Measurements from ENCODE around the gene PADI1. TPM values are rescaled to one million over a fixed set of nuclear protein-coding genes. Genes with fewer than 3 reads are reported as not detected.

Gene PADI1
- total RNA-seq, 1 donor from 2014 or later = 0.70 TPM

DNA sequence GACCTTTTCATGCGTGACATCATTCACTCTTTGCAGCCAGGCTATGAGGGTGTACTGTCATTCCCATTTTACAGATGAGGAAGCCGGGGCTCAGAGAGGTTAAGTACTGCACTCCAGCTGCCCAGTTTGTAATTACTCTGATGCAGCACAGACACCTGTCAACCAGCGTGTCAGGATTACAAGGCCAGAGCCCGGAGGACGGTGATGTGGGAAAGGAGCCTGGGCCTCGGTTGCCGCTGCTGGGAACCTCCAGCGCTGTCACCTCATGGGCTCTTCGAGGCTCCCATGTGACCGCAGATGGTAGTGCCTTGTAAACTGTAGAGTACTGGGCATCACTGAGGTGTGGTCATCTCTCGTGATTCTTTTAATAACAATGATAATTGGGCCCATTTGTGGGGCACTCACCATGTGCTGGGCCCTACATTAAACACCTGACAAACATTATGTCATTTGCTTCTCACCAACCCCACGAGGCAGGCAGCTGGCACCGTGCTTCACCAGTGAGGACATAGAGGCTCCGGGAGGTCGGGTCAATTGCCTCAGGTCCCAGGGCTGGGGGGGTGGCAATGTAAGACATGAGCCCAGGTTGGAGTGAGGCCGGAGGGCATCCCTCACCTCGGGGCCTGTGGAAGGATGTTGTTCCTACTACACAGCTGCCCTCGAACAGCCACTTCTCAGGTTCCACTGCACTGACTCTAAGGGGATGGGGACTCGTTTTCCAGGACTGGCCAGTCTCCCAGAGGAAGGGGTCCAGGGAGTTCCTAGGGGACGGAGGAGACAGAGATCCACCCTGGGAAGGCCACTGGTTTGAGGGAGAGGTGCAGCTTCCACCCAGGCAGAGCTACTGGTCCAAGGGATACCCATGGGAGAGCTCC, 42.8 kb upstream of the PADI1 start:
- H3K4me1 Mint-ChIP-seq (ENCODE audit: low read depth) = peaks cover 7% of the 10 kb centered on the region
- no peak for DNase-seq (ENCODE audit: low spot score)
- TF ChIP-seq, protein P1, sequence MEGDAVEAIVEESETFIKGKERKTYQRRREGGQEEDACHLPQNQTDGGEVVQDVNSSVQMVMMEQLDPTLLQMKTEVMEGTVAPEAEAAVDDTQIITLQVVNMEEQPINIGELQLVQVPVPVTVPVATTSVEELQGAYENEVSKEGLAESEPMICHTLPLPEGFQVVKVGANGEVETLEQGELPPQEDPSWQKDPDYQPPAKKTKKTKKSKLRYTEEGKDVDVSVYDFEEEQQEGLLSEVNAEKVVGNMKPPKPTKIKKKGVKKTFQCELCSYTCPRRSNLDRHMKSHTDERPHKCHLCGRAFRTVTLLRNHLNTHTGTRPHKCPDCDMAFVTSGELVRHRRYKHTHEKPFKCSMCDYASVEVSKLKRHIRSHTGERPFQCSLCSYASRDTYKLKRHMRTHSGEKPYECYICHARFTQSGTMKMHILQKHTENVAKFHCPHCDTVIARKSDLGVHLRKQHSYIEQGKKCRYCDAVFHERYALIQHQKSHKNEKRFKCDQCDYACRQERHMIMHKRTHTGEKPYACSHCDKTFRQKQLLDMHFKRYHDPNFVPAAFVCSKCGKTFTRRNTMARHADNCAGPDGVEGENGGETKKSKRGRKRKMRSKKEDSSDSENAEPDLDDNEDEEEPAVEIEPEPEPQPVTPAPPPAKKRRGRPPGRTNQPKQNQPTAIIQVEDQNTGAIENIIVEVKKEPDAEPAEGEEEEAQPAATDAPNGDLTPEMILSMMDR (IDR thresholded peaks at IDR 0.05) = no peak

GRCh38 chr1:17162941-17163340, 42.0 kb upstream of the PADI1 start:
- DNase-seq (ENCODE audit: low spot score) = no peak

More for the DNA sequence above, 42.8 kb upstream of the PADI1 start:
- Mint-ChIP-seq H3K27me3 (ENCODE audit: low read depth) (no peaks in the 10 kb centered on the region), H3K36me3 (ENCODE audit: low read depth) (no peaks in the 10 kb centered on the region), H3K9me3 (ENCODE audit: low read depth) (no peaks in the 10 kb centered on the region), H3K27ac (ENCODE audit: unreplicated experiment) (no peak overlapping the region), H3K4me3 (ENCODE audit: unreplicated experiment) (no peak overlapping the region)

GRCh38 chr1:17163371-17163770, 41.6 kb upstream of the PADI1 start:
- H3K4me1 Mint-ChIP-seq (ENCODE audit: low read depth) = peaks cover 19% of the 10 kb centered on the region
- H3K27ac Mint-ChIP-seq (ENCODE audit: unreplicated experiment) = no peak overlapping the region
- H3K27me3 Mint-ChIP-seq (ENCODE audit: low read depth) = no peaks in the 10 kb centered on the region
- no peak for DNase-seq (ENCODE audit: low spot score)
- TF ChIP-seq, protein P1 (IDR thresholded peaks at IDR 0.05) = no peak
- no peaks in the 10 kb centered on the region for H3K9me3 Mint-ChIP-seq (ENCODE audit: low read depth)
- H3K36me3 Mint-ChIP-seq (ENCODE audit: low read depth) = no peaks in the 10 kb centered on the region
- no peak overlapping the region for H3K4me3 Mint-ChIP-seq (ENCODE audit: unreplicated experiment)

More at GRCh38 chr1:17162941-17163340, 42.0 kb upstream of the PADI1 start:
- Mint-ChIP-seq H3K4me3 (ENCODE audit: unreplicated experiment) (no peak overlapping the region), H3K27ac (ENCODE audit: unreplicated experiment) (no peak overlapping the region), H3K36me3 (ENCODE audit: low read depth) (no peaks in the 10 kb centered on the region), H3K4me1 (ENCODE audit: low read depth) (peaks cover 14% of the 10 kb centered on the region), H3K27me3 (ENCODE audit: low read depth) (no peaks in the 10 kb centered on the region), H3K9me3 (ENCODE audit: low read depth) (no peaks in the 10 kb centered on the region)
- TF ChIP-seq, protein P1 (IDR thresholded peaks at IDR 0.05) = no peak

GRCh38 chr1:17163789-17164666, 40.9 kb upstream of the PADI1 start:
- Mint-ChIP-seq H3K4me1 (ENCODE audit: low read depth) (peaks cover 25% of the 10 kb centered on the region), H3K4me3 (ENCODE audit: unreplicated experiment) (no peak overlapping the region), H3K27ac (ENCODE audit: unreplicated experiment) (no peak overlapping the region), H3K9me3 (ENCODE audit: low read depth) (no peaks in the 10 kb centered on the region), H3K27me3 (ENCODE audit: low read depth) (no peaks in the 10 kb centered on the region), H3K36me3 (ENCODE audit: low read depth) (no peaks in the 10 kb centered on the region)
- TF ChIP-seq, protein P1 (IDR thresholded peaks at IDR 0.05) = no peak
- DNase-seq (ENCODE audit: low spot score) = no peak

DNA sequence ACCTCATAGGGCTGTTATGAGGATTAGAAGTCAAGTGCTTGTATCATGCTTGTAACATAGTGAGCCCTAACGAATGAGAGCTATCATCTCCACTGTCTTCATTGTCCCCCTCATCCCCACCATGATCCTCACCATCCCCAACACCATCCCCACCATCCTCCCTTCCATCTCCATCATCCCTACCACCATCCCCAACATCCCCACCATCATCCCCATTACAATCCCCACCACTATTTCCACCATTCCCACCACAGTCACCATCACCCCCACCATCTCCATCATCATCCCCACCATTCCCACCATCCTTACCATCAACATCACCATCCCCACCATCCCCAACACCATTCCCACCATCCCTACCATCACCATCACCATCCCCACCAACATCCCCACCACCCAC, 39.1 kb upstream of the PADI1 start:
- no peaks in the 10 kb centered on the region for H3K9me3 Mint-ChIP-seq (ENCODE audit: low read depth)
- H3K27ac Mint-ChIP-seq (ENCODE audit: unreplicated experiment) = no peak overlapping the region
- no peaks in the 10 kb centered on the region for H3K27me3 Mint-ChIP-seq (ENCODE audit: low read depth)
- H3K4me1 Mint-ChIP-seq (ENCODE audit: low read depth) = peaks cover 38% of the 10 kb centered on the region
- no peak overlapping the region for H3K4me3 Mint-ChIP-seq (ENCODE audit: unreplicated experiment)
- DNase-seq (ENCODE audit: low spot score) = no peak
- TF ChIP-seq, protein P1 (IDR thresholded peaks at IDR 0.05) = no peak
- no peaks in the 10 kb centered on the region for H3K36me3 Mint-ChIP-seq (ENCODE audit: low read depth)

Measured in chondrocyte (in vitro differentiated cells).